Measurements from ENCODE around the gene SPATA16.

SPATA16 gene

GRCh38 chr3:172919297-172919683 lies 221.7 kb downstream of the SPATA16 start:
- no peak for DNase-seq (ENCODE audit: low spot score)

GRCh38 chr3:172918568-172919296 lies 222.3 kb downstream of the SPATA16 start:
- DNase-seq (ENCODE audit: low spot score): no peak
- TF ChIP-seq CTCF (IDR thresholded peaks at IDR 0.05; ENCODE audit: extremely low read depth, missing control alignments): no peak

More at GRCh38 chr3:172919297-172919683, 221.7 kb downstream of the SPATA16 start:
- TF ChIP-seq CTCF (IDR thresholded peaks at IDR 0.05; ENCODE audit: extremely low read depth, missing control alignments): no peak

- DNase-seq (ENCODE audit: low spot score): no peak
- TF ChIP-seq CTCF (IDR thresholded peaks at IDR 0.05; ENCODE audit: extremely low read depth, missing control alignments): no peak
Measured at GRCh38 chr3:172918165-172918564, 222.9 kb downstream of the SPATA16 start.

- DNase-seq (ENCODE audit: low spot score): no peak
Measured at GRCh38 chr3:172915911-172916514, 225.0 kb downstream of the SPATA16 start.

GRCh38 chr3:172914854-172915253 lies 226.2 kb downstream of the SPATA16 start:
- no peak for TF ChIP-seq CTCF (IDR thresholded peaks at IDR 0.05; ENCODE audit: extremely low read depth, missing control alignments)
- DNase-seq (ENCODE audit: low spot score): no peak

More at GRCh38 chr3:172915911-172916514, 225.0 kb downstream of the SPATA16 start:
- TF ChIP-seq CTCF (IDR thresholded peaks at IDR 0.05; ENCODE audit: extremely low read depth, missing control alignments): no peak

- no peak for TF ChIP-seq CTCF (IDR thresholded peaks at IDR 0.05; ENCODE audit: extremely low read depth, missing control alignments)
- no peak for DNase-seq (ENCODE audit: low spot score)
Measured at GRCh38 chr3:172913911-172914655, 227.0 kb downstream of the SPATA16 start.

GRCh38 chr3:172911142-172911541 lies 229.9 kb downstream of the SPATA16 start:
- no peak for TF ChIP-seq CTCF (IDR thresholded peaks at IDR 0.05; ENCODE audit: extremely low read depth, missing control alignments)

More at GRCh38 chr3:172911142-172911541, 229.9 kb downstream of the SPATA16 start:
- no peak for DNase-seq (ENCODE audit: low spot score)

Measured in GM20000 (cell line).